ENCODE results near the gene PXDC1.
"Not testable (repeated sequence)": the region's sequence is repeated elsewhere in the genome, so short reads cannot be mapped to it uniquely, and the experiment has no call there.

Gene PXDC1

GRCh38 chr6:3782876-3783832, 31.6 kb upstream of the PXDC1 start:
- no peak for DNase-seq

- no peak for DNase-seq
Observed at GRCh38 chr6:3781504-3781903, 30.0 kb upstream of the PXDC1 start.

- DNase-seq: no peak
Observed at GRCh38 chr6:3779574-3779849, 28.0 kb upstream of the PXDC1 start.

- DNase-seq: no peak
Observed at GRCh38 chr6:3778701-3779573, 27.4 kb upstream of the PXDC1 start.

- DNase-seq: no peak
Observed at GRCh38 chr6:3777730-3778461, 26.4 kb upstream of the PXDC1 start.

- no peak for DNase-seq
Observed at GRCh38 chr6:3776881-3777507, 25.5 kb upstream of the PXDC1 start.

- no peak for DNase-seq
Observed at GRCh38 chr6:3775847-3776246, 24.3 kb upstream of the PXDC1 start.

GRCh38 chr6:3775386-3775785, 23.9 kb upstream of the PXDC1 start:
- DNase-seq: no peak

- no peak for DNase-seq
Observed at GRCh38 chr6:3773678-3774298, 22.3 kb upstream of the PXDC1 start.

GRCh38 chr6:3772127-3772999, 20.9 kb upstream of the PXDC1 start:
- DNase-seq: not testable (repeated sequence)

GRCh38 chr6:3771407-3772011, 20.0 kb upstream of the PXDC1 start:
- no peak for DNase-seq

- DNase-seq: no peak
Observed at GRCh38 chr6:3770023-3770720, 18.7 kb upstream of the PXDC1 start.

GRCh38 chr6:3769610-3770009, 18.1 kb upstream of the PXDC1 start:
- DNase-seq: no peak

- no peak for DNase-seq
Observed at GRCh38 chr6:3768502-3768901, 17.0 kb upstream of the PXDC1 start.

GRCh38 chr6:3767483-3767882, 16.0 kb upstream of the PXDC1 start:
- DNase-seq: not testable (repeated sequence)

- no peak for DNase-seq
Observed at GRCh38 chr6:3766214-3766613, 14.7 kb upstream of the PXDC1 start.

- DNase-seq: no peak
Observed at GRCh38 chr6:3765415-3765814, 13.9 kb upstream of the PXDC1 start.

GRCh38 chr6:3764516-3765335, 13.2 kb upstream of the PXDC1 start:
- no peak for DNase-seq

GRCh38 chr6:3762852-3763251, 11.3 kb upstream of the PXDC1 start:
- no peak for DNase-seq

All from stimulated activated CD4-positive, alpha-beta T cell treated with anti-CD3 and anti-CD28 coated beads, Interleukin-4, amount 100 ng/mL, for 4 hours (primary cell).